Stimulated activated CD8-positive, alpha-beta memory T cell treated with anti-CD3 and anti-CD28 coated beads, Interleukin-15, amount 100 ng/mL, for 48 hours (primary cell): ENCODE results near the gene ALDH1A2.

Experiments used
- DNase-seq, 2 donors: peaks; one replicate each; pipeline ENCODE4 v3.0.0-alpha.2; 2020; ENCODE audit warnings: low read depth in 2 of 2

The ALDH1A2 gene

DNA sequence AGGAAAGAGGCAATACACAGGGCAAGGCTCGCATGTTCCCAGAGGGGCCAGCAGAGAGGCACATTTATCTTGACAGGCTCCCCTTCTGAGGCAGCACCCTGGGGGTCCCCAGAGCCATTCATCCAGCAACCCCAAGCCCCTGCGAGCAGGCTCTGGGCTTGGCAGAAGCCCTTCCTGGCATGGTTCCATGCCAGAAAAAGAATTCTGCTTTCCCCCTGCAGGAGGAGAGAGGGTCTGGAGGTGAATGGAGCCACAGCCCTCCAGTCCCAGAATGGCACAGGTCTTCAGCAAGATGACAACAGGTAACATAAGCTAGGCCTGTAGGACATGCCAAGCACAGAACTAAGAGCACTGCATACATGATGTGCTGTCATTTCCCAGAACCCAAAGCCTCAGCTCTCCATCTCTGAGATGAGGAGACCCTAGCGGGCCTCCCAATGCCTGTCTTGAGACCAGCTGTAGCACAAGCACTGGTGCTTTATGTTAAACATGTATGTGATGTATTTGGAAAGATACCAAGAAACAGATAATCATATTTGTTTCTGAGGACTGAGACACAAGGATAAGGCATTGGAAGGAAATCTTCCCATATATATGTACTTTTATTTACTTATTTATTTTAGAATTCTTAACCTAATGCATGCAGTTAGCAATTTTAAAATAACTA, 121.6 kb downstream of the ALDH1A2 start:
- DNase-seq, result no peak

- DNase-seq, result no peak
Observed at GRCh38 chr15:57943171-57943570, 122.3 kb downstream of the ALDH1A2 start.

DNA sequence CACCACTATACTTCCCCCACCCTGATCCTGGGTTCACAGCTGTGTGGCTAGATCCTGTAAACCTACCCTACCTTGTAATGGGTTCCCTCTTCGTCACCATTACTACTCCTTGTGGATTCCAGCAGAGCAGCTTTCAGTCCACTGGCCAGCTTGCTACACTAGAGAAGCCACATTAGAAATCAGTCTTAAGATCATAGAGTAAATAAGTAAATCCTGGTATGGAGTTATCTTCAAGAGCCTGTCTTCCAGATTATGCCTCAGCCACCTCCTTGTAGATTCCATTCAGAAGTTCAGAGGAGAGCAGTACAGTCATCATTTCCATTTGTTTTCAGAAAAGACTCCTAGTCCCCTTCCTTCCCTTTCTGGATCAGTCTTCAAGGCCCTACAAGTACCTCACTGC, 123.7 kb downstream of the ALDH1A2 start:
- no peak for DNase-seq

DNA sequence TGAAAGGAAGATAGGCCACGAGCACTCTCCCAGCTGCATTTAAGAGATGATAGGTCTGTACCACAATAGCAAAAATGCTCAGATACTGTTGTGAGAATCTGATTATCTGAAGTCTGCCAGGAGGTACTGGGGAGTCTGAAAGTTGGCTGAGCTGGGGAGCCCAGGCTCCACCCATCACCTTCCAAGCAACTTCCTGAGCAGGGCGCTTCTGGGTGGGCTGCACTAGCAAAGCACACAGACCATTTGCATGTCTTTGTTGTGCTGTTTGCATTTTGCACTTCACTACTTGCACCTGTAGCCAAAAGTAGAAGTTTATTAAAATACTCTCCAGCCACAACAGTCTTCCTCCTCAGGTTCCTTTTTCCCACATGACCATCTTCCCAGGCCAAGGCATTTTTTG, 133.2 kb downstream of the ALDH1A2 start:
- DNase-seq, result no peak

DNA sequence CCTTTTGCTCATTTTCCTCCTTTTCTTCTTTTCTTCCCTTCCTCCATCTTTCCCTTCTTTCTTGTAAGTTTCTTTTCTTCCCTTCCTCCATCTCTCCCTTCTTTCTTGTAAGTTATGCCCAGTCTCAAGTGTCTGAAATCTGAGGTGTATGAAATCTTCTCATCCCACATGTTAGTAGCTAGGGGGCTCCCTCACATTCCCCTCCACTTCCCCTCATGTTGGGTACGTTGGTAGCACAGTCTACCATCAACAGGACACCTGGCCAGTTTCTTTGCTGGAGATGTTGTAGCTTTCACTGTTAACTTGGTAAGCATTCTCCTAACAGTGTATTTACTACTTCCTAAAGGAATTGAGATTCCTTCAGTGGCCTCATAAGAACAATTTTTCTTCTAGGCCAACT, 133.9 kb downstream of the ALDH1A2 start:
- DNase-seq, result no peak

- no peak for DNase-seq
Observed at GRCh38 chr15:57927091-57927631, 138.3 kb downstream of the ALDH1A2 start.

GRCh38 chr15:57925650-57926049, 139.9 kb downstream of the ALDH1A2 start:
- no peak for DNase-seq

DNA sequence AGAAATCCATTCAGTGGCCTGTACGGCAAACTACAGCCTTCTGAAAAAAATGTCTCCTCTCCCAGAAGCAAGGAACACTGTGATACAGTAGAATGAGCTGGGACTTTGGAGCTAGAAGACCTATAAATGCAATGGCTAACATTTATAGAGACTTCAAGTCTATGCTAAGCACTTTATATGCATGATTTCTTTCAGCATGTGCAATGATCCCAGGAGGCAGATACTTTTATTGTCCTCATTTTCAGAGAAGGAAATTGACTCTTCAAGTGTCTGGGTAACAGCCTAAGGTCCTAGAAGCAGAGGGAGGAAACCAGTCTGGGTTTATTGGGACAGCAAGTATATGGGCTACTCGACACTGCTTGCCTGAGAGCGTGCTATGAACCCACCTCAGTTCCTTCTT, 140.9 kb downstream of the ALDH1A2 start:
- DNase-seq, result no peak

- DNase-seq, result no peak
Observed at GRCh38 chr15:57923750-57924149, 141.8 kb downstream of the ALDH1A2 start.

DNA sequence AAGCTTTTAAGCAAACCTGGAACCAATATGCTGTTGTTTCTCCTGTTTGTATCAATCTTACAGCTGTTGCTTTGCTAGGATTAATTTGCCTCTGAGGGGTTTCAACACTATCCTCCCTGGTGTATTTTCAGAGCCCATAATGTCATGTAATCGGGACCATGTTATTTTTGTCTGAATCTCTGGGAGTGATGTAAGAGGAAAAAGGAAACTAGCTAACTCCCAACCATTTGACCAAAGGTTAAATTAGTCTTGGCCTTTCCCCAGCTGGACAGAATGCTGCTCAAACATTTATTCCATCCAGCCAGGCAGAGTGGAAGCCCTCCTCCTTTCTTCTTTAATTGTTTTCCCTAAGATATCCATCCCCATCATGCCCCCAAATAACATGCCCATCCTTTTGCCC, 142.2 kb downstream of the ALDH1A2 start:
- DNase-seq, result no peak

GRCh38 chr15:57922776-57923175, 142.7 kb downstream of the ALDH1A2 start:
- DNase-seq, result no peak

GRCh38 chr15:57921371-57921770, 144.1 kb downstream of the ALDH1A2 start:
- DNase-seq, result no peak

- no peak for DNase-seq
Observed at GRCh38 chr15:57920911-57921310, 144.6 kb downstream of the ALDH1A2 start.

- no peak for DNase-seq
Observed at GRCh38 chr15:57919754-57920153, 145.8 kb downstream of the ALDH1A2 start.

DNA sequence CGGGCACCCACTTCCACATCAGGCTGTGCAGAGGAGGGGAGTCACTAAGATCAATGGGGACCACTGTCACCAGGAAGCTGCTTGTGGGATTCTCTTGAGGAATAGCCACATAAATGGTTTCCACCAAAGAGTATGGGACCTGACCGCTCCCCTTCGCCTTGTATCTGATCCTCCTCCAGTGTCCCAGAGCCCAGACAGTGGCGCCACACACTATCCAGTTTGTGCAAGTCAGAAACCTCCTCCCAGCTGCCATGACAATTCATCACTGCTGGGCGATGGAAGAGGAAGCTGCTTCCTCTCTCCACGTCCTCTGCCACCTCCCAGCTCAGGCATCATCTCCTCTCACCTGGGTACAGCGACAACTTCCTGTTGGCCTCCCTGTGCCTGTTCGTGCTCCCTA, 147.5 kb downstream of the ALDH1A2 start:
- DNase-seq, result no peak

- no peak for DNase-seq
Observed at GRCh38 chr15:57916695-57917094, 148.8 kb downstream of the ALDH1A2 start.

DNA sequence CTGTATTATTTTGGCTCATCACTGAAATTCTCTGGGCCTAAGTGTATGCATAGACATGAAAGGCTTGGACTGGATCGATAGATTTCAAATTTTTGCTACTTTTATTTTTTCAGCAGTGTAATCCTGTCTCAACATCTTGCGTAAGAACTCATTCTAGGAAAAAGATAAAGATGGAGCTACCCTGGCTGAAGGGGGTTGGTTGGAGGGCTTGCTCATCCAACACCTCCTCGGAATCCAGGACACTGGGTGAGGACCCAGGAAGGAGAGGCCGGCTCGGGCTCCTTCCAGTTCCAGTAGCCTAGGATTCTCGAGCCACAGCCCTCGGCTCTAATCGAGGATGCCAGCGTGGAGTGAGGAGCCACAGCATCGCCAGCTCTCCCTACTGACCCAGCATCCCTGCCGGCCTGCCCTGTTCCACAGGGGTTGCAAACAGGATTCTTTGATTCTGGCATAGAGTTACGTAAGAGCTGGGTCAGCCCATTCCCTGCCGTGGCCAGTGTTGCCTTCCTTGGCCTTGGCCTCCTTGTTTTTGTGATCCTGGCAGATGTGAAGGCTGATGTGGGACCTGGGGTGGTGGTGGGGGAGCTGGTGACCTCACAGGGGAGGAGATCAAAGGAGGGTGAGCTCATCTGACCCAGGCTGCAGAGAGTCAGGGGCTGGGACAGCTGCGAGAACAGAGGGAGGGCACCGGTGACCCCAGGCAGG, 149.5 kb downstream of the ALDH1A2 start:
- DNase-seq, result no peak

DNA sequence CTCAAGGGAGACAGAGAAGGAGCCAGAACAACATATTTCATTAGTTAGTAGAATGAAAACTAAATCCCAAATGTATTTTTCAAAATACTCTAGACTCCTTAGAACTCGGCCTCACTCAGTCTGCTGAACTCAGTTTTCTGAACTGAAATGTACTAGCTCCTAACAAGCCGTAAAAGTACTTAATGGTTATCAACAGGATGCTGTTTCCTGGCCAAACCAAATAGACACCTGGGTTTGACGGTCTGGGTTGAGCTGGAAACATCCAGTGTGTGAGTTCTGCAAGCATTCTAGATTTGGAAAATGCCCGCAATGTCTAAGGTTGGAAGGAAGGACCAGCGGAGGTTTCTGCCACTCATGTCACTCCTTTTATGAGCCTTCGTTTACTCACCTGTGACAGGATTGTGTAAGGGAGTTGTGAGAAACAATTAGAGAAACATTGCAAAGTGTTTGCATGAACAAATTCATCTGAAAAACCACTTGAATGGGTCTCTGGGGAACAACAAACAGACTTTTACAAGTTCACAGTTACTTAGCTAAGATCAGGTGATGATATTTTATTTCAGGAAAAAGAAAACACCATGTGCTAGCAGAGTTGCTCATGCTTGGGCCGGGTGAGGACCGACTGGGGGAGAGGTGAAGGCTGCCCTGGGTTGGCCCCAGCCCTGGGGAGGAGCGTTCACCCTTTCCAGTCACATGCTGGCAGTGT, 151.0 kb downstream of the ALDH1A2 start:
- no peak for DNase-seq

DNA sequence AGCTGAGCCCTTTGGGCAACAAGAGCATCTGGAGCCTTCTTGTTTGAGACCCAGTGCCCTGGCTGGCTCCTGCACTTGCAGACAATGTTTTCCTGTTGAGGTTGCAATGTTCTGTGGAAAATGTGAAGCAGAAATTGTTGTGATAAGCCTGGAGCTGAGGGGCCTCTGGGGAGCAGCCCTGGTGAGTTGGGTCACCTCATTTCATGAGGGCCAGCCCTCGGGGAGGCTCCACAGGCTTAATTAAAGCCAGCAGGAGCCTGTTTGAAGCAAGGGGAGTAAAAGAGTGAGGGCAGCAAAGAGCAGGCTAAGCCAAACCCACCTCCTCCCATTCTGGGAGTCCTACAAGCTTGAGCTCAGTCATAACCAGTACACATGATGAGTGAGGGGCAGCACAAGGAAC, 154.3 kb downstream of the ALDH1A2 start:
- no peak for DNase-seq

GRCh38 chr15:57910672-57911071, 154.8 kb downstream of the ALDH1A2 start:
- DNase-seq, result no peak

- no peak for DNase-seq
Observed at GRCh38 chr15:57909388-57909787, 156.1 kb downstream of the ALDH1A2 start.

GRCh38 chr15:57903626-57904025, 161.9 kb downstream of the ALDH1A2 start:
- no peak for DNase-seq
